A549 treated with AZD2906 at 1 μM for 4 hours (cell line): ENCODE results near the gene VPS29. TPM values are rescaled to one million over a fixed set of nuclear protein-coding genes. Genes with fewer than 3 reads are reported as not detected.

ENCODE experiments used
- total RNA-seq: library from RNA; stranded (reverse); fragments of 200-300 nt; extraction: Qiagen RNA extraction; gene quantifications from 5 replicates; pipeline ENCODE4 v1.2.3, GENCODE V29; 2022

VPS29 gene
- 143 to 164 TPM (median 156 TPM) in 5 replicates for total RNA-seq

DNA sequence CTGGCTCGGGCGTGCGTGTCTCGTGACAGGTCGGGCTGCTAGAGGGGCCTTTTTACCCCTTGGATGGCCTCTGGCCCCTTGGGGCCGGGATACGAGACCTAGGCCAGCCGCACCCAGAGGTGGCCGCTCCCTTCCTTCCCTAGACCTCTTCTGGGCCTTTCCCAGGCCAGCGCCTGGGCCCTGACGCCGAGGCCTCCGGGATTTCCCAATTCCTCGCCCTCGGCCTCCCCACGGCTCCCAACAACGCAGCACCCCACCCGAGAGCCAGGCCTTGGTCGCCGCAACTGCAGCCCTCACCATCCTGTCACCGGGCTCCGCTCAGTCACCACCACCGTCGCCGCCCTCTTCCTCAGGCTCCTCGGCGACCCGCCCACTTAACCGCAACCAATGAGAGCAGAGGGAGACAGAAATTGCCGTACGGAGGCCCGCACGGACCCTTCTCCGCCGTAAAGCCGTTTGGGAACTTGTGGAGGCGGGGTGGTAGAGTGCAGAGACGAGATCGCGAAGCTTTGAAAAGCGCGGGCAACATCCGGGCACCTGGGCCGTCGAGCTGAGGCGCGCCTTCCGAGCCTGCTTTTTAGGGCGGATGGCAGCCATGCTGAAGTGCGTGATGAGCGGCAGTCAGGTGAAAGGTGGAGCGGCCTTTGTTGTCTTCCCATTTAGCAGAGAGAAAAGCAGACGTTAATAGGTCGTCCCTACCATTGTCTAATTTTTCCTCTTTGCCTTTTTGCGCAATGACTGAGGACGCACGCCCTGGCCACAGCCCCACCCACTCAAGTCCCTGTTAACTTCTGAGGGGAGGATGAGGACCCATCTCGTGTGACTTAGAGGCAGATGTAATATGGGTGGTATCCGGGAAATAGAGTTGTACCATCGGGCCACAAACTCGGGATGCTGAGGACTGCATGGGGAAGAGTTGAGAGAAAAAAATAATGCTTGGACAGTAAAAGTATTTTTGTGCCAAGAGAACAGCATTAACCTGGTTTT, at the start of gene VPS29, which contains the start of gene RAD9B:
Gene VPS29 (minus strand): TSS at position 360 of the 987 bp plus-strand sequence. CDS start 60 bp downstream, at position 300.
Gene RAD9B (plus strand): TSS at position 580 of the 987 bp plus-strand sequence. CDS start 7 bp downstream, at position 587.

DNA sequence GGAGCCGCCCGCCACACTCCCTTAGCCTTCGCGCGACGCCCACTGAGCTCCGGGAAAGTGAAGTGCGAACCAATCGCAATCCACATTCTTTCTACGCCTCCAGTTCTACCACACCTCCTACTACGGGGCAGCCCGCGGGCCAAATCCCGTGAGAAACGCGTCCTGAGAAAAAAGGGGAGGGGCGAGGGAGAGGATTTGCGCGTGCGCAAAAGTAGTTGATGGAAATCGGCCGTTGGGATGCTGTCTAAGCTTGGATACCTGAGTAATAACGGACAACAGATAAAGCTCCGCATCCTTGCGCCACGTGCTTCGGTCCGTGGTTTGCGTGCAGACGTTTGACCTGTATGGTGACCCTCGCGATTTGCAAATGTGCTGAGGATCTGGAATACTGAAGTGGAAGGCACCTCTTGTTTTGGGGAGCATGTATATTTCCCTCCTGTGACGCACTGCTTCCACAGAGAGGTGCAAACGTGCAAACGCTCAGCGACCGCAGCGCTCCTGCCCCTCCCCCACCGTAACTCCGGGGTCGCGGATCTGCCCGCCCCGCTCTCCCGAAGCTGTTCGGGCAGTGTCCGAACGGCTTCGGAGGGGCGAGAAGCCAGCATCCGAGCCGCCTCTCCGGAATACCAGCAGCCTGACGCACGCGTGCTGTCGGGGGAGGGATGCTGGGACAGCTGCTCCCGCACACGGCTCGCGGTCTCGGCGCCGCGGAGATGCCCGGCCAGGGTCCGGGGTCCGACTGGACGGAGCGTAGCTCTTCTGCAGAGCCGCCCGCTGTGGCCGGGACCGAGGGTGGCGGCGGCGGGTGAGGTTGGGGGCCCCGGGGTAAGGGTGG, 33.5 kb downstream of the VPS29 start, which contains the start of the genes FAM216A and GPN3:
Gene FAM216A (plus strand): TSS at position 632 of the 835 bp plus-strand sequence. CDS start 31 bp downstream, at position 663.
Gene GPN3 (minus strand): TSS at position 44 of the 835 bp plus-strand sequence. CDS start 54 bp downstream, outside the sequence.

DNA sequence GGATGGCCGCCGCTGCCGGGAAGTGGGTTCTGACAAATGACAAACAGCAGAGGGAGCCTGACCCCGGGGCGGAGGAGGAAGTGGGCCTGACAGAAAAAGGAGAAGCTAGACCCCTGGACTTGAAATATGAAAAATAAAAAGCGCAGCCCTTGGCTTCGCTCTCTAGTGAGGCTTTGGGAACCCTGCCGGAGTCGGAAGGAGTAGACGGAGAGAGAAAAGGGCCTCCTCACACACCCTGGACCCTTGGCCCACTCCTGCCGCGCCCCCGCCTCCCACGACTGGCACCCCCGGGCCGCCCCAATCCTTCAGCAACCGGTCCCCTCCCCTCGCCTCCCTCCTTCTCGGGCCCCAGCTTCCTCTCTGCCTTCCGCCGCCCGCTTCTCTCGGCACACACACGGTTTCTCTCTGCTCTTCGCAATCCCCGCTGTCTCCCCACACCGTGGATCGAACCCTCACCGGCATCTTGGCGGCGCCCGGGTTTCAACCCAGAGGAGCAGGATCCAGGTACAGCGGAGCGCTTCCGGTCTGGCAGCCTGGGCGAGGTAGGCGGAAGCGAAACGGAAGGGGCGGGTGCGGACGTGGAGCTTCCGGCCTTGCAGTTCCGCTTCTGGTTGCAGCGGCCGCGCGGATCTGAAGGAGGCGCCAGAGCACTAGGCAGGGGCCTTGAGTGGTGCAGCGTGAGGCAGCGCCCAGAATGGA, 52.0 kb downstream of the VPS29 start, which contains the start of gene ARPC3:
Gene ARPC3 (minus strand): TSS at position 539 of the 699 bp plus-strand sequence. CDS start 77 bp downstream, at position 462.

Other genes starting within 250 kb of the VPS29 start
- gene ATP2A2, start 220.9 kb downstream of the VPS29 start, total RNA-seq = 232 to 280 TPM (median 270 TPM) in 5 replicates
- gene ANAPC7, start 98.4 kb downstream of the VPS29 start, total RNA-seq = 46.4 to 54.7 TPM (median 49.7 TPM) in 5 replicates
- 433 to 773 TPM (median 446 TPM) in 5 replicates for gene ARPC3, start 51.8 kb downstream of the VPS29 start, total RNA-seq
- 31.7 to 35.7 TPM (median 32.1 TPM) in 5 replicates for gene GPN3, start 33.9 kb downstream of the VPS29 start, total RNA-seq
- gene FAM216A, start 33.3 kb downstream of the VPS29 start, total RNA-seq = 17.5 to 20.1 TPM (median 18.4 TPM) in 5 replicates
- 0.22 to 0.32 TPM (median 0.26 TPM) in 5 replicates for gene RAD9B, start 220 bp upstream of the VPS29 start, total RNA-seq
- 29.0 to 33.6 TPM (median 32.0 TPM) in 5 replicates for gene PPTC7, start 81.2 kb upstream of the VPS29 start, total RNA-seq
- gene TCTN1, start 112.0 kb upstream of the VPS29 start, total RNA-seq = 27.1 to 32.8 TPM (median 31.6 TPM) in 5 replicates
- gene HVCN1, start 187.0 kb upstream of the VPS29 start, total RNA-seq = 0.40 to 0.86 TPM (median 0.72 TPM) in 5 replicates
- 141 to 160 TPM (median 148 TPM) in 5 replicates for gene PPP1CC, start 240.8 kb upstream of the VPS29 start, total RNA-seq